22Rv1 (cell line): ENCODE results near the gene MRPL55.

Source experiments
- ZFX ChIP-seq: fragments of 450-650 bp; IDR thresholded peaks from 2 replicates; pipeline ENCODE4 v1.6.1; 2017; ENCODE audit warnings: antibody characterized with exemption, borderline replicate concordance
- TF ChIP-seq, protein P1 (sequence below): fragments of 450-650 bp; IDR thresholded peaks from 2 replicates; pipeline ENCODE4 v1.5.1; 2017; ENCODE audit warnings: mild to moderate bottlenecking

DNA sequence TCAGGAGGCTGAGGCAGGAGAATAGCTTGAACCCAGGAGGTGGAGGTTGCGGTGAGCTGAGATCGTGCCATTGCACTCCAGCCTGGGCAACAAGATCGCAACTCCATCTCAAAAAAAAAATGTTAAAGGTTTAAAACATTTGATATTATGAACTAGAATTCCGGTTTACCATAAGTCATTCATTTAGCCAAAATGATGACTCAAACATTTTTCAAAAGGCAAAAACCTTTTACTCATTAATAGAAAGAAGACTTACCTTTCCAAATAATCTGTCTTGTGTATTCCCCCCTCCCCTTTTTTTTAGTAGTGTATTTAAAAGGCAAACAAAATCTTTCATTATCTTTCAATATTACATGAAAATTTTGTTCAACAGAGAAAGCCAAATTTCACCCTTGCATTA is 8.2 kb upstream of the MRPL55 start:
- TF ChIP-seq, protein P1, sequence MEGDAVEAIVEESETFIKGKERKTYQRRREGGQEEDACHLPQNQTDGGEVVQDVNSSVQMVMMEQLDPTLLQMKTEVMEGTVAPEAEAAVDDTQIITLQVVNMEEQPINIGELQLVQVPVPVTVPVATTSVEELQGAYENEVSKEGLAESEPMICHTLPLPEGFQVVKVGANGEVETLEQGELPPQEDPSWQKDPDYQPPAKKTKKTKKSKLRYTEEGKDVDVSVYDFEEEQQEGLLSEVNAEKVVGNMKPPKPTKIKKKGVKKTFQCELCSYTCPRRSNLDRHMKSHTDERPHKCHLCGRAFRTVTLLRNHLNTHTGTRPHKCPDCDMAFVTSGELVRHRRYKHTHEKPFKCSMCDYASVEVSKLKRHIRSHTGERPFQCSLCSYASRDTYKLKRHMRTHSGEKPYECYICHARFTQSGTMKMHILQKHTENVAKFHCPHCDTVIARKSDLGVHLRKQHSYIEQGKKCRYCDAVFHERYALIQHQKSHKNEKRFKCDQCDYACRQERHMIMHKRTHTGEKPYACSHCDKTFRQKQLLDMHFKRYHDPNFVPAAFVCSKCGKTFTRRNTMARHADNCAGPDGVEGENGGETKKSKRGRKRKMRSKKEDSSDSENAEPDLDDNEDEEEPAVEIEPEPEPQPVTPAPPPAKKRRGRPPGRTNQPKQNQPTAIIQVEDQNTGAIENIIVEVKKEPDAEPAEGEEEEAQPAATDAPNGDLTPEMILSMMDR, result no peak
- no peak for TF ChIP-seq ZFX
